SK-N-DZ (cell line): Measurements from ENCODE around the gene FEZF1. TPM values are rescaled to one million over a fixed set of nuclear protein-coding genes. Genes with fewer than 3 reads are reported as not detected.

Experiments used
- DNase-seq: peaks from one replicate; pipeline ENCODE4 v3.0.0-alpha.2; 2015; ENCODE audit warnings: low spot score
- polyA plus RNA-seq, 2 experiments: library from polyadenylated mRNA; depleted of rRNA; stranded (reverse); fragments of >200 nt; gene quantifications; 2 replicates each; pipeline ENCODE4 v1.2.3, GENCODE V29; 2014

FEZF1 gene
- polyA plus RNA-seq (2014; cell fraction: cytosol; rRNA removed), result not detected in 2 replicates
- not detected in 2 replicates for polyA plus RNA-seq (2014; cell fraction: nucleus; rRNA removed)

DNA sequence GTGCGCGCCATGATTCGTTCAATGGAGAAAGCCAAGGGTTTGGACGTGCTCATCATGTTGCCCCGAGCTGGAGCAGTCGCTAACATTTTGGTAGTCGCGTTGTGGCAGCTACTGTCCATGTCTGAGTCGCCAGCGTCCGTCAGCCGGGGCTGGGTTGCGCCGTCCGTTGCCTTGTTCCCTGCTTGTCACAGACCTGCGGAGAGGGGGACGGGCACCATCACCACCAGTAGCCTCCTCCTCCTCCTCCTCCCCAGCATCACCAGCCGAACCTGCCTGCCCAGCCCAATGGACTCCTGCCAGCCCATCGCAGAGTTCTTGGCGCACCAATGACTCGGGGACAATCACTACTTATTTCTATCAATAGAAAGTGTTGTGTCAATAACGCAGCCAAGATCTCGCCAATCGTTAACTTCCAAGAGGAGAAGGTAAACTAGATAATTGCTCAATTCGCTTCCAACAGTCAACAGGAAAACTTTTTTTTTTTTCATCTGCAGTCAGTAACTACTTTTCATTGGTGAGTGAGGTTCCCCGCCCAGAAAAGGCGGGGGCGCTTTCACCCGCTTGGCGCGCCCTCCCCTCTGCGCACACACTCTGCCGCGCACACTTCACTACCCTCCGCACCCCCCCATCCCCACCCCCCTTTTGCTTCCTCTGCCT is at the start of gene FEZF1:
FEZF1 (minus strand) TSS at position 432 of the 657 bp plus-strand sequence; CDS start at position 119, 313 bp downstream.
- no peak for DNase-seq

DNA sequence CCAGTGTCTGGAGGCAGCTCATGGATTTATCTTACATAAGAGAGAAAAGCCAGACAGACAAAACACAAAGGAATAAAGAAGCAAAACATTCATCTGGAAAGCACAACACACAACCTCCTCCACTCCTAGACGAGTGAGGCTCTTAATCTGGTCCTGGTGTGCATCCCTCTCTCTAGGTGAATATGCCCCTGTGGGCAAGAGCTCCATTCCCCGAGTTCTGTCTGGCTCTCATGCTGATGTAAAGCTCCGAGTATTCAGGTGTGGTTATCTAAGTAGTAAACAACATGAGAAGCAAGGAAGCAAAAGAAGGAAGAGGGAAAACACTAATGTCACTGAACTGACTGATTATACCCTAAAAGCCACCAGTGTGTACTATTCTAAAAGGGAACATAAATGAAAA is 47.9 kb upstream of the FEZF1 start:
- no peak for DNase-seq

DNA sequence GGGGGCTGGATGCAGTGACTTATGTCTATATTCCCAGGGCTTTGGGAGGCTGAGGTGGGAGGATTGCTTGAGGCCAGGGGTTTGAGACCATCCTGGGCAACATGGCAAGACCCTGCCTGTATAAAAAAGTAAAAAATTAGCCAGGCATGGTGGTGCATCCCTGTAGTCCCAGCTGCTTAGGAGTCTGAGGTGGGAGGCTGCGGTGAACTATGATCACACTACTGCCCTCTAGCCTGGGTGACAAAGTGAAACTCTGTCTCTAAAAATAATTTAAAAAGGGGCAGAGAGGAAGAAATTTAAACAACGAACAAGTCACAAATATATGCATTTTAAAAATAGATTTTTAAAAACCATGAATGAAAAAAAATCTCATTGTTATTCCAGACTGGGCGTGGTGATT is 46.2 kb upstream of the FEZF1 start:
- no peak for DNase-seq

DNA sequence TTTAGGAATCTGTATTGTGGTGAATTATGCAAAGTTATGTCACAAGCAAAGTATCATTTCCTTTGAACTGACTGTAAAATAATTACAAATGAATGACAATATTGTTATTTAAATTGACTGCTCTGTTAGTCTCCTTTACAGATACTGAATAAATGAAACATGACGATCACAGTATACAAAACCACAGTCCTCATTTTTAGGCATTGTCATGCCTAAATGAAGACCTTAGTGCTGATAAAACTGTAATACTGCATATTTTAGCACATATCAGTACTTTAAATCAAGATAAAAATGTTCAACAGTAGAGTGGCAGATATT is 39.7 kb upstream of the FEZF1 start:
- DNase-seq, result no peak

DNA sequence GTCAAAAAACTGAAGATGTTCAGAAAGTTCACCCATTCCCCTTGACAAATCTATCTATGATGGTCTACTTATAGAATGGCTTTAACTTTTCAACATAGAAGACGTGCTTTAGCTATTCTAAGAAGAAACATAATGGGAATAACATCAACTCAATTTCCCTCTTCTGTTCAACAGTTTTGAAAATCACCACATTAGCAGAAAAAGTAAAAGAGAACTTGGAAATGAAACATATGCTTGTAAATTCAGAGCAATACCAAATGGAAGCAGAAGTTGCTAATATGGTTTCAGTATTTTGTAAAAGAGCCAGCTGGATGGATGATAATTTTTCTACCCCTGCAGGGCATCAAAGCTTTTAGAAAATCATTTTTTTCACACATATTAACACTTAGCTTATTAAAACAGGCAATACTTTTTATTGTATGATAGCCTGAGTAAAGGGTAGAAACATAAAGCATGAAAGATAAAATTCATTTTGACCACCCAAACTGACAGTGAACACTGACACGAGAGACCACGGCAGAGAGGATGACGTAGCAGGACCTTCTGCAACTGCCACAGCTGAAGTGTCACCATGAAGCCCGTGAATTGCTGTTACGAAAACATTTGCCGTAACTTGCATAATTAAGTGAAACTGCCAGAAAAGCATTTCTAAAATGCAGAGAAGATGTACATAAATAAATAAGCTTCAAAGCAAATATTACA is 39.2 kb upstream of the FEZF1 start:
- no peak for DNase-seq

DNA sequence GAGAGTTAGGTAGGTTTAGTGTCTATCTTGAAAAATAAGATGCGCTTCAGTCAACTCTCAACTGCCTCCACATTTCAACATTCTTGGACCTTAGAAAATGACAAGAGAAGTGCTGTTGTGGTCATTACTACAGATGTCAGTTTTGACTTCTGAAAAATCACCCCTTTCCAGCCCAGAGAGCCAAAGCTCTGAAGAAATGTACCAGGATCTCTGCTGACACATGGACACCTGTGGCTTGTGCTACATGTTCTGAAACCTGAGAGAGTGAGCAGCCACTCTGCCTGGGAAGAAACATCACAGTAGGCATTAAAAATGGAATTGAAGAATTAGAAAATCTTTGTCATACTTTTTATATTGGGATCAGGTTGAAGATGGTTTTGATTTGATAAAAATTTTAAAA is 35.9 kb upstream of the FEZF1 start:
- DNase-seq, result no peak

DNA sequence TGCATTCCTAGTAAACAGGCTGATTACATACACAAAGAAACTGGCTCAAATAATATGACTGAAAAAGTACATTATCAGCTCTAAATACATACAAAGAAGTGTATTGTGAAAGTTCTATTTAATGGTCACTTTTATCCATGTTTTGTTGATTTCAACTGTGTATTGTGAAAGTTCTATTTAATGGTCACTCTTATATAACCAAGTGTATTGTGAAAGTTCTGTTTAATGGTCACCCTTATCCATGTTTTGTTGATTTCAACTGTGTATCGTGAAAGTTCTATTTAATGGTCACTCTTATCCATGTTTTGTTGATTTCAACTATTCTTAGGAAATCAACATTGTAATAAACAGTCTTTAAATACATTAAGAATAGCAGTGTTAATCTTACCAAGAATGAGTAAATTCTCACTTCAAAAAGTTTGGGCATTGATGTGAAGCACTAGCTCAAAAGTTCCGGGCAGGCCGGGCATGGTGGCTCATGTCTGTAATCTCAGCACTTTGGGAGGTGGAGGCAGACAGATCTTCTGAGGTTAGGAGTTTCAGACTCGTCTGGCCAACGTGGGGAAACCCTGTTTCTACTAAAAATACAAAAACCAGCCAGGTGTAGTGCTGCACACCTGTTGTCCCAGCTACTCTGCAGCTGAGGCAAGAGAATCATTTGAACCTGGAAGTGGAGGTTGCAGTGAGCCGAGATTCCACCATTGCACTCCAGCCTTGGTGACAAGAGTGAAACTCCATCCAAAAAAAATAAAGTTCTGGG is 34.8 kb upstream of the FEZF1 start:
- DNase-seq, result no peak

DNA sequence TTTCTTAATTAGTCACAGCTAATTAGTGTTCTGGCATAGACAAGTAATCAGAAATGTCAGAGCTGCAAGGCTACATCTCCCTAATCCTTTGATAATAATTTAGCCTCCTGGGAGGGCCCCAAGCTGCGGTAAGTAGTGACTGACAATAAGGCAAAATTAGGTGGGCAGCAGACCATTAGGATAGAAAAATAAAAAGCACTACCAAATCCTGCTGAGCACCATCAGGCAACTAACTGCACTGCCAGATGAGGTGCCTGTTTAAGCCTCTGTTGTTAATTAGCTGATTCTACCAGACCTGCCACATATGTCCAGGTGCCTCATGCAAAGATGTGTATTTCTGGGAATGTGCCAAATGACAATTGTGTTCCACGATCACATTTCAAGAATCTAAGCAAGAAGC is 32.5 kb upstream of the FEZF1 start:
- no peak for DNase-seq

DNA sequence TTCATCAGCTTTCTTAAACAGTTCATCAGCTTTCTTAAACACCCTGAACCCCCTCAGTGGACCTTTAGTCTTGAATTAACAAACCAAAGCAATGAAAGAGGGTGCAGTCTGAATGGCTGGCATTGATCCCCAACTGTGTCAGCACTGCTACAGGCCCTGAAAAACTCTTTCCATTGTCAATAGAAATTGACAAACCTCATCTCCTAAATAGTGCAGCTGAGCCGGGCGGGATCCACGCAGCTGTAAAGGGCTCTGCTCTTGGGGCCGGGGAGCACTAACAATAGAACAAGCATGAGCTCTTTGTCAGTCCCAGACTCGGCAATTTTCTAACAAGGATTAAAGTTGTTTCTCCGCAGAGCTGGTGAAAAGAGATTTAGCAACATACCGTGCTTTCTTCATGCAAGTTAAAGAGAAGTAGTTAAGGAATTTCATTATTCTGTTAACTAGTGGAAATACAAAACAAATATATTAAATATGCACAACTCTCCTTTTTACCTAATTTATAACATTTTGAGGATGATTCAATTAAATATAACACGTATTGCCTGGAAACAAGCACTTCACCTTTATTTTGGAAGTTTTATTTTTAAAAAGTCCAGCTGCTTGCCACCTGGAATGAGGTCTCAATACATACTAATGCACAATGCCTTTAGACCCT is 24.7 kb upstream of the FEZF1 start:
- DNase-seq, result no peak

DNA sequence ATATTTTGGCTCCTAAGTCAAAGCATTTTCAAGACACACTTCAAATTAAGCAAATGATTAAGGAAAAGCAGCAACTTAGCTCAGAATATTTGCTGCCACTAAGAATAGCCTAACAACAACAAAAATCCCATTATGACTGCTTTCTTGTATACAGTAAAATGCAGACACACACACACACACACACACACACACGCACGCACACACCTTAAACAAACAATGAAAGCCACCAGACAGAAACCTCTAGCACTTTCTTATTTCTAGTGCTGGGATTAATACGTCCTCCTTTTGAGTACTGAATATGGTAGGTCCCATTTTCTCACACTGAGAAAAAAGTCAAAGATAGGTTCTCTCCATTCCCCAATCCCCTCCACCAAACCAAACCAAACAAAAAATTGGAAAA is 23.4 kb upstream of the FEZF1 start:
- no peak for DNase-seq

DNA sequence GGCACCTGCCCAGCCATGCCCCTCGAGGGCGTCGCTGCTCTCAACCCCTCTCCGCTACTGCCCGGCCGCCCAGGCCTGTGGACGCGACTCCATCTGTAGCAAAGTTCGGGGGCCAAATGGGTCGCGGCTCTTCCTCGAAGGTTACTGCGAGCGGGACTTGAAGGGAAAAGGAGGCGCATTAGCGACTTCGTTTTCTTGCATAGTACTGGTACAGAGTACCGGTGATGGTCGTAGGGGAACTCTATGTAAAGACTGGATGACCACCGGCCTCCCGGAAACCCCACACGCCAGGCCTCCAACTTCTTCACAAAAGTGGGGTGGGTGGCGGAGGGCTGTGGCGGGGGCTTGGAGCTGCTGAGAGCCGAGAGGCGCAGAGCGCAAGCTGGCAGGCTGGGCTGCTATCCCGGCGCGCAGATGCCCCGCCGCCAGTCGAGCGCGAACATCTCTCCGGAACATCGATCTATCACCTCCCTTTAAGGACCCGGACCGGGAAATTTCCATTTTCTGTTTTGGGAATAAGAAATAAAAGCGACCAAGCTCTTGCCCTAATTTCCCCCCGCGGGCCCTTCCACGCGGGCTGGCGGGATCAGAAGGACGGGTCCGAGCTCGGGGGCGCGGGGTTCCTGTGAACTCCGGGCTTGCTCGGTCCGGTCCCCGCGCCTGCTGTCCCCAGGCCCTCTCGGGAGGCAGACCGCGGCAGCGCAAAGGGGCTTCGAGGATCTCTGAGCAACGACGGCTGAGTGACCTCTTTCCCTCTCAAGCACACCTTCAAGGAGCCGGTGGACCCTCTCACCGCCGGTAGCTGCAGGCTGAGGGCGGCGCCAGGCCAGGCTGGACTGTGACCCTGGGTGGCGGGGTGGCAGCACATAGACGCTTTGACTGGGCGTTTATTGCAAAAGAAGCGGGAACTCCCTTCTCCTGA is 12.2 kb upstream of the FEZF1 start:
- DNase-seq, result no peak

DNA sequence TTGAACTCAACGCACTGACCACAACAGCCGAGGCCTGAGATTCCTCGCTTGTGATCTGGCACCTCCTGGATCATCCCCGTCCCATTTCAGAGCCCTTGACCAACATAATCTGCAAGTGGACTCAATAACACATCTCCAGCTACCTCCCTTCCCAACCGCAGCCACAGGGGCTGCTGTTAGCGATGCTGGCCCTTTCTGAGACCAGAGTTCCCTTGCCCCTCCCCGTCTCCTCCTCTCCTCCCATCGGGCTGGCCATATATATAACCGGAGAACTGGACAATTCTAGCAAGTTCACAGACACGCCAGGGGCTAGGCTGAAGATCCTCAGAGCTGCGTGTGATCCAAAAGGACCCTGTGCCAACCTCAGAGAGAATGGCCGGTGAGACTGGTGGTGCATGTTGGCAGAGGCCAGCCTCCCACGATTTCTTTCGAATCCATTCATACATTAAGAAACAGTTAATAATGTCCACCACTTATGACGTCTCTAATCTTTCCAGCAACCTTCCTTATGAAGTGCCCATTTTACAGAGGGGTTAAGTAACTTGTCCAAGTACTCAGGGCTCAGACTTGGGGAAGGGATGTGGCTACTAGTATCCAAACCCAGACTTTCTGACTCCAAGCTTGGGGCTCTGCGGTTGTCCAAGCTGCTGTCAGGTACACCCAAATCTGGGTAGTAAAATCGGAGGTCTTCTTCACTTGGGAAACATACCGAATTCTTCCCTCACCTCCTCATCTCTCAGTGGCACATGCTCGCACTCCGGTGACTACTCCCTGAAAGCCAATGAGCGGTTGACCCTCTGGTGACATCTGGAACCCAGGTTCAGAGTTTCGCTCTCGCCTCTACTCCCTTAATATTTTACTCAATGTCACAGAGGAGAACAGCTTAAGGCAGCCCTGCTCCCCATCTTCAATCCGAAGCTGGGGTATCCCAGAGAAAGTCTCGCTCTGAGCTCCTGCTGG is 11.2 kb upstream of the FEZF1 start:
- DNase-seq, result no peak

DNA sequence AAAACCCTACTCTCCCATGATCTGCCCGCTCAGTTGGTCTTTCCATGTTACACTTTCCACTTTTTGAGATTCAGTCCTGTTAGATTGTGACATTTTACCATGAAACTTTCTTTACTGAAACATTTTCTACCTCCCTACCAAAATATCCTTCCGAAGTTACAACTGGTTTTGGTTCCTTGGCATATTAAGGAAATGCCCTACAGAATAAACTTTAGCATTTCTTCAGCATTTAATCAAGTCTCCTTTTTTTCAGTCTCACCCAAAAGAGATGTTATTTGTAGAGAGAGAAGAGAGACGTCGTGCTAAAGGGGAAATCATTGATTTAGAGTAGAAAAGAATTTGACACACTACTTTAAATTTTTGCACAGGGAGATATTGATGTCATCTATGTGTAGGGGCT is 9.7 kb upstream of the FEZF1 start:
- no peak for DNase-seq

DNA sequence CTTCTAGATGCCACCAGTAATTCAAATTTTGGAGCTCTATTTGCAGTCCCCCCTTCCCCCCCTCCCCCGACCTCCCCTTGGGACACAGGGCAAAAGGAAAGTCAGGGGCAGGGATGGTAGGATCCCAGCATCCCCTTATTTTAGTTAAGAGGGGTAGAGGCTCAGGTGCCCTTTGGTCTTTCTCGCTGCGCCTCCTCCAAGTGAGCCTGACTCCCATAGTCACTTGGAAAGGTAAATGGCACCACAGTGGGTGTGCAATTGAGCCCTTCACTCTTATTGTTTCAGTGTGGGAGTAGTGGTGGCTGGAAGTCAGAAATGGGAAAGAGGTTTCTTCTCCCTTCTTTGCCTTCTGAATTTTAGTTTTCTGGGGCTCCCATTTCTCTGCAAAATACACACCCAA is 8.2 kb upstream of the FEZF1 start:
- no peak for DNase-seq

DNA sequence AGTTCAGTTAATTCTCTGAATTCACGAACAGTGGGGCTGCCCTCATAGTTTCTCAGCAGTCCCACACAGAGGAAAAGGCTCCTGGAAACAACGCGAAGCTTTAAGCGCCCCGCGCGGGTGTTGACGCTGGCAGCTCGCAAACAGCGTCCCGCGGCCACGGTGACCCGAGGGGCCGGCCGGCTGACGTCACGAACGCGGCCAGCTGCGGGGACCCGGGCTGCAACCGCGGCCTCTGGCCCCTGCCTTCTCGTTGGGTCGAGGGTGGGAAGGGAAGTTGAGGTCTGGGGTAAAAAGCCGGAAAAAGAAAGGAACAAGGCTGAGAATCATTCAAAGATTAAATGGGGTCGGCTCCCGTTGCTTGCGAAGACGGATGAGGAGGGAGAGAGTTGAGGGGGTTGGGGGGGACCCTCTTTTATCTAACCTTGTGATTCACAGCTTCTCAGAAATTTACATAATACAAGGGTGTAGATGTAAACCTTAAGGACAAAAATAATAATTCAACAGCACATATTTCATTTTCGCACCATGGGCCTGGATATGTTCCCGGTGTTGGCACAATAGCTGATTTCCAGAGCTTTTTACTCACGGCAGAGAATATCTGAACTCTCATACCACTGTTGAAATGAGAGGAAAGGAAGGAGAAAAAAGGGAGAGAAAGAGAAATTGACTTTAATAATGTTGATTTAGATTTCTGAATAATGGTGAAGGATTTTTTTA is 7.3 kb upstream of the FEZF1 start:
- DNase-seq, result no peak

DNA sequence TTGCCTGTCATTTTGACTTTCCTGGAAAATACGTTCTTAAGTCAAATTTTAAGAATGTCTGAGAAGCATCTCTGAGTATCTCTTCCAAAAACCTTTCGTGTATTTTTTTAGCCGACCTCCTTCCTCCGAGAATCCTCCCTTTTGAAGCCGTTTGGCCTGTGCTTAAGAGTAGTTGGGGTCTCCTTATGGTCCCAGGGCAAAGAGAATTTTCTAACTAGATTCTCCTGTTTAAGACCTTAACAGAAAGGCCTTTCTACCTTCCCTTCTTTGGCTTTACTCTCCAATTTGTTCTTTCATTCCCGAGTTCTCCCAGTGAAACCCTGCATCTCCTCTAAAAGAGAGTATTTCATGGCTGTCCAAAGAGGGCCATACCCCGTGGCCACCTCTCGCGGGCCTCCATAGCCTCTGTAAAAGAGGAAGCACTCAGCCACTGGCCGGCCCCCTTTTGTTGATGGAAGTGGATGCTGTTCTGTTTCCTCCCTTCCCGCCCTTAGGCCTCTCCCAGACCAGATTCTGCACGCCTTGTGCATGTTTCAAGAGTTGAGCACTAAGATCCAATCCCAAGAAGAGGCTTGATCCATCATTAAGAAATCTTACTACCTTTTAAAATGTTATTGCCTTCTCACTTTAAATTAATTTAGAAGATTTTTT is 6.6 kb upstream of the FEZF1 start:
- DNase-seq, result no peak

DNA sequence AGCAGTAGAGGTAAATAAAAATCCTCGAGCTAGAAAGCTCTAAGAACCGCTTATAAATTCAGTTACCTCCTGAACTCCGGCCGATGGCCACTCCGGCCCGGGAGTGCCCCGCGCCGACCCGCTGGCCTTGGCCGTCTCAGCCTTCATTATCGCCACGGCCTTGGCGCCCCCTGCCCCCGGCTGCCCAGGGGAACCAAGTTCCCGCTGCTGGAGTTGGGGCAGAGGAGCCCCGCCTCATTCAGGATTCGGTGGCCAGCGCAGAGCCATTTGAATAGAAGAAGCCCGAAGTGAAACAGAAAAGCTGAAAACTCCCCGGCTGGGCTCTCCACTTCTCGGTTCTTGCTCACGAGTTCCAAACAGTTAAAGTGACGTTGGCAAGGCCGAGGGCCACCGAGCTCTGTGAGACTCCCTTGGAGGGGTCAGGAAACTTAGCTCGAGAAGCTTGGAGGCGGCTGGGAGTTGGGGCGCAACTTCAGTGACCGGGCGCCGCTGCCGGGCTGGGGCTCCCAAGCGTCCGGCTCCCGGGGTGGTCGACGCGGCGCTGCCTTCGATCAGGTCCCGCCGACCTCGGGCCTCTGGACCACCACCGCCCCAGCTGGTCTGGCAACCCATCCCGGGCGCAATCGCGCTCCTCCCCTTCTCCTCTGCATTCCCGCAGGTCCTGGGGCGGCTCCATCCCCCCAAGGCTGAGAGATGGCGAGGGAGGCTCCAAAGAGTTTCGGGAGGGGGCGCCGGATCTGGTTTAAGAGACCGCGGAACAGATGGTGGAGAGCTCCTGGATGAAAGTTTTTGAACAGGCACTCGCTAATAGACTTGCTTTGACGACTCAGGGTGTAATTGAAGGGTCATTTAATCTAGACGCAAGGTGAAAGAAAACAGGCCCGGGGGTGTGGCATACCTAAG is 5.8 kb upstream of the FEZF1 start:
- DNase-seq, result peak; percentile 67

DNA sequence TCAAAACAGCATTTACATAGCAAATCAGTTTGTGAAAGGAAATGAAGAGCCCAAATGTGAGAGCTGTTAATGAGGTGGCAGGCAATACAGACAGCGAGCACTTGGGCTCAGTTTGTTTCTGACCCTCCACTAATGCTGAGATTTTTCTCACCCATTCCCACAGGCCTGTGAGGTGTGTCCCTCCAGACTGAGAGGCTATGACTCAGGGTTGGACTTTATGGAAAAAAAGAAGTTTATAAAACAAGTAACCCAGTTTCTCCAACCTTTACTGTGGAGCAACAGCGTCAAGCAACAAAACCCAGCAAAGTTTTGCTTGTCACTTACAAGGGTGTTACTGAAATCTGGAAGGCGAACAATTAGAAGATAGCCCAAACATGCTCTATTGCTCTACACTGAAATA is 4.9 kb upstream of the FEZF1 start:
- no peak for DNase-seq
